Measurements from ENCODE around the gene CDC42EP2.

- no peak for TF ChIP-seq CTCF (IDR thresholded peaks at IDR 0.05)
- no peak for TF ChIP-seq EP300 (IDR thresholded peaks at IDR 0.05; ENCODE audit: low read depth)
Measured at GRCh38 chr11:65291613-65292012, 23.1 kb upstream of the CDC42EP2 start.
